Lung (tissue), 12 donors: Measurements from ENCODE around the gene LAMA3. TPM values are rescaled to one million over a fixed set of nuclear protein-coding genes. Genes with fewer than 3 reads are reported as not detected.

ENCODE experiments used
- ATAC-seq: fragments of 200-7000 bp; cut with Tn5 transposase; one replicate; pipeline ENCODE4 v1.9.1; 2020; ENCODE audit warnings: moderate number of reproducible peaks; ENCODE audit not compliant: insufficient read depth, low FRiP score
- DNase-seq, 3 donors: peaks; one replicate each; pipeline ENCODE4 v3.0.0-alpha.2; 2013 to 2017
- H3K27ac ChIP-seq, 2 donors: one replicate each; pipeline ENCODE4 v1.5.1; 2013; ENCODE audit warnings: mild to moderate bottlenecking in 2 of 2, moderate library complexity in 2 of 2, control low read depth in 1 of 2, inconsistent platforms in 1 of 2, low read depth in 1 of 2, low read length in 1 of 2
- H3K27me3 ChIP-seq, 3 donors: one replicate each; pipeline ENCODE4 v1.5.1; 2013; ENCODE audit warnings: low read length in 2 of 3; ENCODE audit not compliant: control insufficient read depth in 3 of 3, insufficient read depth in 3 of 3
- H3K36me3 ChIP-seq, 4 donors: one replicate each; pipeline ENCODE4 v1.5.1; 2013; ENCODE audit warnings: low read length in 4 of 4, mild to moderate bottlenecking in 1 of 4, moderate library complexity in 1 of 4; ENCODE audit not compliant: control insufficient read depth in 4 of 4, insufficient read depth in 4 of 4
- H3K4me1 ChIP-seq, 5 donors: one replicate each; pipeline ENCODE4 v1.5.1; 2013; ENCODE audit warnings: low read length in 5 of 5, mild to moderate bottlenecking in 2 of 5, moderate library complexity in 1 of 5; ENCODE audit not compliant: control insufficient read depth in 5 of 5, insufficient read depth in 5 of 5
- H3K4me3 ChIP-seq: one replicate; pipeline ENCODE4 v1.5.1; 2013; ENCODE audit warnings: mild to moderate bottlenecking, control low read depth, moderate library complexity
- H3K9ac ChIP-seq, 2 donors: one replicate each; pipeline ENCODE4 v1.5.1; 2013; ENCODE audit warnings: low read length in 2 of 2, control low read depth in 1 of 2; ENCODE audit not compliant: insufficient read depth in 1 of 2
- H3K9me3 ChIP-seq, 4 donors: one replicate each; pipeline ENCODE4 v1.5.1; 2013; ENCODE audit warnings: low read length in 3 of 4, mild to moderate bottlenecking in 1 of 4, moderate library complexity in 1 of 4; ENCODE audit not compliant: control insufficient read depth in 4 of 4, insufficient read depth in 3 of 4
- CTCF ChIP-seq: IDR thresholded peaks from 2 replicates; pipeline ENCODE4 v1.5.1; 2012; ENCODE audit warnings: mild to moderate bottlenecking; ENCODE audit errors: control extremely low read depth, extremely low read depth
- WGBS, 2 donors: extraction: QIAGEN DNeasy Blood & Tissue Kit; methylation state at CpG; one replicate each; pipeline ENCODE4 v1.1.7; 2013; 5-methylcytosine and 5-hydroxymethylcytosine counted together
- polyA plus RNA-seq, 2 donors: library from polyadenylated mRNA; stranded (reverse); fragments of 200-250 nt; gene quantifications; one replicate each; pipeline ENCODE4 v1.2.1, GENCODE V29; 2013
- total RNA-seq, 2 donors: library from RNA; depleted of rRNA in 1 of 2; stranded (reverse); fragments of >200 nt in 1 of 2; gene quantifications; one replicate each; pipeline ENCODE4 v1.2.1, GENCODE V29; 2014 to 2021
- donor health status: control.
- donor health status: control.
- donor health status: Bipolar disorder and iron deficiency.
- donor health status: healthy.
- donor health status: DM: yes; HTN: yes; CAD: no.

Gene LAMA3
- total and polyA plus RNA-seq, 4 donors: 14.1 to 110 (median 51.9) TPM

GRCh38 chr18:23694637-23695430 lies 5.6 kb downstream of the LAMA3 start:
- Histone ChIP-seq H3K9ac (no peak overlapping the region), H3K4me3 (no peak overlapping the region), H3K9me3 (peaks cover 0 to 3% (median 0%) of the 10 kb centered on the region in 4 donors), H3K36me3 (no peaks in the 10 kb centered on the region), H3K4me1 (no peaks in the 10 kb centered on the region), H3K27ac (peak overlapping the region in 1 of 2 donors; percentile 24), H3K27me3 (peaks cover 0 to 19% (median 8%) of the 10 kb centered on the region in 3 donors)
- DNase-seq (no peak), ATAC-seq (no peak)
- TF ChIP-seq CTCF: no peak
- 88 to 93% methylated on average over 4 of the region's 4 CpGs for WGBS, 2 donors

GRCh38 chr18:23701017-23701416 lies 11.8 kb downstream of the LAMA3 start:
- DNase-seq (no peak), ATAC-seq (no peak)
- no peaks in the 10 kb centered on the region for H3K4me1 ChIP-seq
- H3K9me3 ChIP-seq: no peaks in the 10 kb centered on the region
- H3K4me3 ChIP-seq: no peak overlapping the region
- no peaks in the 10 kb centered on the region for H3K36me3 ChIP-seq
- no peak overlapping the region for H3K27ac ChIP-seq
- H3K9ac ChIP-seq: no peak overlapping the region
- no peak for TF ChIP-seq CTCF
- H3K27me3 ChIP-seq: no peaks in the 10 kb centered on the region
- WGBS, 2 donors: 47 to 78% methylated on average over 2 of the region's 2 CpGs

GRCh38 chr18:23701544-23702064 lies 12.4 kb downstream of the LAMA3 start:
- H3K4me3 ChIP-seq: no peak overlapping the region
- H3K9me3 ChIP-seq: no peaks in the 10 kb centered on the region
- no peaks in the 10 kb centered on the region for H3K36me3 ChIP-seq
- ATAC-seq (no peak), DNase-seq (no peak)
- no peak for TF ChIP-seq CTCF
- no peak overlapping the region for H3K27ac ChIP-seq
- WGBS, 2 donors: 87 to 89% methylated on average over 8 of the region's 8 CpGs
- no peak overlapping the region for H3K9ac ChIP-seq
- H3K27me3 ChIP-seq: no peaks in the 10 kb centered on the region
- H3K4me1 ChIP-seq: no peaks in the 10 kb centered on the region
